NCI-H446 (cell line): ENCODE results near the gene GALR3.
"Not testable (repeated sequence)": the region's sequence is repeated elsewhere in the genome, so short reads cannot be mapped to it uniquely, and the experiment has no call there.

Source experiments
- DNase-seq, 2 experiments: peaks; one replicate each; lab custom pipeline; 2025; lab: John Stamatoyannopoulos, UW

GALR3 gene, protein sequence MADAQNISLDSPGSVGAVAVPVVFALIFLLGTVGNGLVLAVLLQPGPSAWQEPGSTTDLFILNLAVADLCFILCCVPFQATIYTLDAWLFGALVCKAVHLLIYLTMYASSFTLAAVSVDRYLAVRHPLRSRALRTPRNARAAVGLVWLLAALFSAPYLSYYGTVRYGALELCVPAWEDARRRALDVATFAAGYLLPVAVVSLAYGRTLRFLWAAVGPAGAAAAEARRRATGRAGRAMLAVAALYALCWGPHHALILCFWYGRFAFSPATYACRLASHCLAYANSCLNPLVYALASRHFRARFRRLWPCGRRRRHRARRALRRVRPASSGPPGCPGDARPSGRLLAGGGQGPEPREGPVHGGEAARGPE

DNA sequence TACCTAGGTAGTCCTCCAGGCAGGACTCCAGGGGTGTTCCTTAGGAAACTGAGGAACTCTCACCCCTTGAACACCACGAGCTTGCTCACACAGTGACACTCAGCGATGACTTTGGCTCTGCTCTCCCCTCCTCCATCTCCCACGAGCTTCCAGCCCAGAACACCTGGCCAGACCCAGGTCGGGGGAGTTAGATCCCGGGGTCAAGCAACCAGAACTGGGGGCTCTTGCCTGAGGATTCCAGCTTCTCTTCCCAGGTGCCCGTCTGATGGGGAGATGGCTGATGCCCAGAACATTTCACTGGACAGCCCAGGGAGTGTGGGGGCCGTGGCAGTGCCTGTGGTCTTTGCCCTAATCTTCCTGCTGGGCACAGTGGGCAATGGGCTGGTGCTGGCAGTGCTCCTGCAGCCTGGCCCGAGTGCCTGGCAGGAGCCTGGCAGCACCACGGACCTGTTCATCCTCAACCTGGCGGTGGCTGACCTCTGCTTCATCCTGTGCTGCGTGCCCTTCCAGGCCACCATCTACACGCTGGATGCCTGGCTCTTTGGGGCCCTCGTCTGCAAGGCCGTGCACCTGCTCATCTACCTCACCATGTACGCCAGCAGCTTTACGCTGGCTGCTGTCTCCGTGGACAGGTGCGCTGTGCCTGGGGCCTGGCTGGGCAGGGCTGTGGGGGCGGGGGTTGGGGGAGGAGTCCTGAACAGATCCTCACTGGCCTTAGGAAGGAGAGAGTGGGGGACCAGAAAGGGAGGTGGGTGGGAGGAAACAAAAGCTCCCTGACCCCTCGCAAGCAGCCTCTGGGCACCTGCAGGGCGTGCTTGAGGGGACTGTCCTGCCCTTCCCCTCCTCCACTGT, at the start of gene GALR3:
TSS of gene GALR3 (plus strand) at position 249 of the 852 bp plus-strand sequence. CDS start at position 274, 25 bp downstream.
- DNase-seq, result no peak

DNA sequence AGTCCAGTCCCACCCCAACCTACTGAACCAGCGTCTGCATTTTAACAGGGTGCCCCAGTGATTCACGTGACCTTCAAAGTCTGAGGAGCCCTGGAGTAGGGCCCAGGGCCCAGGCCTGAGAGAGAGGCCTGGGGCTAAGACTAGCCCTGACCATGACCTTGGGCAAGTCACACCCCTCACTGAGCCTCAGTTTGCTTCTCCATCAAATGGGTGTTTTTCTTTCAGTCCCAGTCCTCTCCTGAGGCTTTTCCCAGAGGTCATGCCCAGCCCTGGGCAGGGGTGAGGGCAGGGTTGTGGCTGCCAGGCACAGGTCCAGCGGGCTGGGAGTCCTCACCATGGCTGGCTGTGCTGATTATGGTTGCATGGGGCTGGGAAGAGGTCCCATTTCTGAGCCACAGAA, 48.5 kb upstream of the GALR3 start:
- DNase-seq, result no peak

DNA sequence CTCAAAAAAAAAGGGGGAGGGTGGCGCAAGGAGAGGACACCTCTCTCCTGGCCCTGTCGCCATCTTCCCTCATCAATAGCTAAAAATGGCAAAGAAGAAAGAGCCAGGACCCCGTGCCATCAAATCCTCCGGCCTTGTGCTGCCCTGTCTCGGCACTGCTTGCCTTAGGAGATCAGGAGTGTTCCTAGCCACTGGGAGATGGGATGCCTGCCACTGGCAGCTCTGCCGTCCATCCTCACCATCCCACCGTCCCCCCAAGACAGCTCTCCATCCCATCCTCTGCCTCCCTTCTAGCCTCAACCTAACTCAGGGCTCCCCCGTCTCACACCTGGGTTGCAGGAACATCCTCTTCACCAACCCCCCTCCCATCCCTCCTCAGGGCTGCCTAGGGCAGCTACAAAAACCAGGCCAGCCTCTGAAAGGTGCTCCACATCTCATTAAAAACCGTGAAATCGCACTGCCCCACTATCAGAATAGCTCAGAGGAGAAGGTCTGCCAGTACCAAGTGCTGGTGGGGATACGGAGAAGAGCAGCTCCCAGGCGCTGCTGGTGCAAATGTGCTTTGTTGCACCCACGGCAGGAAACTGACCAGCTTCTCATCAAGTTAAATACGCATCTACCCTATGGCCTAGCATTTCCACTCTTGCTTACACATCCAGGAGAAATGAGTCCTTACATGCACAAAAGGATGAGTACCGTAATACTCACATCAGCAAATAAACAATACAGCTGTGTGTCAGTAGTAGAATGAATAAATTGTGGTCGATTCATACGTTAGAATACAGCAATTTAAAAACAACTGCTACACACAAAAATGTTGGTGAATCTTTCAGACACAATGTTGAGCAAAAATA, 47.2 kb upstream of the GALR3 start:
- no peak for DNase-seq

DNA sequence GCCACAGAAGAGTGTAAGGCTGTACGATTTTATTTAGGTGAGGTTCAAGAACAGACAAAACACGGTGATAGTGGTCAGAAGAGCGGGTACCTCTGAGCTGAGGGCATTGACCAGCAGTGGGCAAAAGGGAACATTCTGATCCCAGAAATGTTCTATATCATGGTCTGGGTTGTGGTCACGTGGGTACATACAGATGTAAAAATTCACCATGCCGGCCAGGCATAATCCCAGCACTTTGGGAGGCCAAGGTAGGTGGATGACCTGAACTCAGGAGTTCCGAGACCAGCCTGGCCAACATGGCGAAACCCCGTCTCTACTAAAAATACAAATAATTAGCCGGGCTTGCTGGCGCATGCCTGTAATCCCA, 46.6 kb upstream of the GALR3 start:
- no peak for DNase-seq

DNA sequence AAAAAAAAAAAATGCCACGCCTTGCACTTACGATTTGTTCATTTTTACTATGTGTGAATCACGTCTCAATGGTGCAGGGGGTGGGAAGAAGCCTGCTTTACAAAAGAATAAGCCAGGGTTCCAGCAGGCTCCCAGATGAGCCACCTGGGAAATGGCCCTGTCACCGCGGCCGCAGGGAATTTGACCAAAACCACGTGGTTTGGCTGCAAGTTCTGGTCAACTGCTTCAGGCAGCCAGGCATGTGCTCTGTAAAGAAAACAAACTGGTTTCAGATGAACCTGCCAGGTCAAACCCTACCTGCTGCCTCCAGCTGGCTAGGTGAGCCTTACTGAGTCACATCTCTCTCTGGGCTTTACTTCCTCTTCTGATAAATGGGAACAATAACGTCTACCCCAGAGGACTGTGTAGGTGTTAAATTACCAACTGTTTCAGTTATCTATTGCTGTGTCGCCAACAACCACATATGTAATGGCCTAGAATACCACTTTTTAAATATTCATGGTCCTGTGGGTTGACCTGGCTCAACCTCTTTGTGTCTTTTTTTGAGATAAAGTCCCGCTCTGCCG, 46.0 kb upstream of the GALR3 start:
- no peak for DNase-seq

DNA sequence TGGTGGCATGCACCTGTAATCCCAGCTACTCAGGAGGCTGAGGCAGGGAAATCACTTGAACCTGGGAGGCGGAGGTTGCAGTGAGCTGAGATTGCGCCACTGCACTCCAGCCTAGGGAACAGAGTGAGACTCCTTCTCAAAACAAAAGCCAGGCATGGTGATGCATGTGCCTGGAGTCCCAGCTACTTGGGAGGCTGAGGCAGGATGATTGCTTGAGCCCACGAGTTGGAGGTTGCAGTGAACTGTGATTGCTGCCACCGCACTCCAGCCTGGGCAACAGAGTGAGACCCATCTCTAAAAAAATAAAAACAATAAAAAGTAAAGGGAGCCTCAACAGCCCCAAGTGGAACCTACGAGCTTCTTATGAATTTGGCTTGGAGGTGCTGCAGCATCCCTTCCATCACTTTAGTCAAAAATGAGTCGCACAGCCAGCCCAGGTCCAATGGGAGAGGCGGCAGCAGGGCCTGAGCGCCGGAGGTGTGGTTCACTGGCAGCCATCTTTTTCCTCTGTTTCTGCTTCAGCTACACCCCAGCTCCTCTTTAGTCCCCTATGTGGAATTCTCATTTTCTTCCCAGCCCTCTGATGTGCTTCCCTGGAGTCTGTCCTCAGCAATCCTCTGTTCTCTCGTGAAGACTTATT, 44.7 kb upstream of the GALR3 start:
- no peak for DNase-seq

DNA sequence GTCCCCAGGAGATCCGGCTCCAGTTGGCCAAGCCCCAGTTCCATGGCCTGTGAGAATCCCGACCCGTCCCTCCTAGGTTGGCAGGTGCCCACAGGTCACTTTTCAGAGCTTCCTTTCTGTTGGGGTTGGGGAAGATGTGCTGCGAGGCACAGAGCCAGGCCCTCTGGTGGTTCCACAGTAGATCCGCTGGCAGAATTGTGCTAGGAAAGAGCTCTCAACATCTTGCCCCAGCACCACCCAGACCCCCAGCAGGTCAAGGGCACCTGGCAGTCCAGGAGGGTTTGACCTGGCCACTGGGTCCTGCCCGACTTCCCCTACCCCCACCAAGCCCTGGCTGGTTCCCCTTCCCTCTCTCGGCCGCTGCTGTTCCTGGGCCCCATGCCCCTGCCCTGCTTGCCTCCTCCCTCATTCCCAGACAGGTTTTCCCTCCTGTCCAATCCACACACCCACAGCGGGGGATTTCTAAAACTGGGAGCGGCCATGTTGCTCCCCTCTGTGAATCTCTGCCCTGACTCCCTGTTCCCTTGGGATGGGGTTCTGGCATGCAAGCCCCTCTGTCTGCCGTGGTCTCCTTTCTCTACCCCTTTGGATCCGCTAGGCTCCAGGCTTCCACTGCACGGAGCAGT, 41.6 kb upstream of the GALR3 start:
- no peak for DNase-seq

DNA sequence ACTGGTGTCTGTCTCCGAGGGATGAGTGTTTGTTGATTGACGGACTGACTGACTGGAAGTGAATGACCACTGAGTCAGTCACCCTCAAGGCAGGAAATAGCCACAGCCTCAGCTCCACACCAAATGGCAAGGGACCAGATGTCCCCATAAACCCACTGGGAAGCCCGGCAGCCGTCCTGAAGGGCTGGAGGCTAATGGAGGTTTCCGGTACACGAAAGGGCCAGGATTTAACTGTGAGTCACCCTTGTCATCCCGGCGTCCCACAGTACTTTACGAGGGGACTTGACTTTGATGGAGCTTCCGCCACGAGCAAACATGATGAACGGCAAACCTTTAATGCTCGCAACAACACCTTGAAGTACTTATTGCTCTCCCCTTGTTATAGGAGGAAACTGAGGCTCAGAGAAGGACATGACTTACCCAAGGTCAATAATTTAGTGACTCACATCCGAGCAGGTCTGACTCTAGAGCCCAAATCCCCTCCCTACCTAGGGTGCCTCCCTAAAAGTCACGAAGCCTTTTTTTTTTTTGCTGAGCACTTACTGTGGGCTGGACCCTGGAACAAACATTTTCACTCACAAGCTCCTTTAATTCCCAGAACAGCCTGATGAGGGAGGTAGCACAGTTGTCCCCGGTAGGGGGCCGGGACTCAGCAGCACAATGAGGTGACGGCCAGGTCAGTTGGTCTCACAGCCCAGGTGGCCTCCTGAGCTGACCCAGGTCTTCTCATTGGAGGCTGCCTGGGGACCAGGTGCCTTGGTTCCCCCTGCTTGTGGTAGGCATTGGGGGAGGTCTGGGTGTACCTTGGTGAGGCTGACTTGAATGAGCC, 40.6 kb upstream of the GALR3 start:
- no peak for DNase-seq

DNA sequence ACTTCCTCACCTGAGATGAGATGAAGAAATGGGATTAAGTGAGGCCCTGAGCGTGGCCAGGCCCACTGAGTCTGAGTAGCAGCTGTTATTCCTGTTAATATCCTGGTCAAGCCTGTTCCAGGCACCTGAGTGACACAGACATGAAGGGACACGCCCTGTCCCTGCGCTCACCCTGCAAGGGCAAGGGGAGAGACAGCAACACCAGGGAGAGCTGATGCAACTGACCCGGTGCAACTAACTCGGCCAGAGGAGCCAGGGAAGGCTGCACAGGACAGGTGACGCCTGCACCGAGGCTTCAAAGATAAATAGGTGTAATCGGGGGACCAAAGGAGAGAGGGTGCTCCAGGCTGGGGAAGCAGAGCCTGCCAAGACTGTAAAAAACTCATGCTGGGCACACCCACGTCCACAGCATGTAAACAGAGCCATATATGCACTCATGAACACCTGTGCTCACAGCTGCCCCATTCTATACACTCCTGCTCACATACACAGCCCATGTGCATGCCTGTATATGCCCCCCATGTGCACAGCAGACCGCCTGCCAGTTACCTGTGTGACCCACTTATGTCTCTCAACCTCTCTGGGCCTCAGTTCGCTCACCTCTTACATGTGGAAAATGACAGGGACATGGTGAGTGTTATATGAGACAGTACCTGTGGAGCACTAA, 38.2 kb upstream of the GALR3 start:
- no peak for DNase-seq

DNA sequence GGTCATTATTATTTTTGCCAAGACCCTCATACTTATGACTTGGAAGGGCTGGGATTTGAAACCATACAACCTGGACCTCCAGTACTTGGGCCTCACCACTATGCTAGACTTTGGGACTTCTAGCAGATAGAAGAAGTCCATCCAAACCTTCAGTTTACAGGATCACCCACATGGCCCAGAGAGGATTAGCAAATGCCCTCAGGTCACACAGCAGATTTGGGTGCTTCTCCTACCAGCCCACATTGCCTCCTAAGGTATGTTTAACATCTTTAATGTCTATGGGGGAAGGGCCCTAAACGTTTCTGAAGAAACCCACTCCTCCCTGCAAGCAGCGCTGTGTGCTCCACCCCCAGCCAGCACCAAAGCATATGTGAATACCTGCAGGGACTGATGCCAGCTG, 32.9 kb upstream of the GALR3 start:
- DNase-seq, result no peak

DNA sequence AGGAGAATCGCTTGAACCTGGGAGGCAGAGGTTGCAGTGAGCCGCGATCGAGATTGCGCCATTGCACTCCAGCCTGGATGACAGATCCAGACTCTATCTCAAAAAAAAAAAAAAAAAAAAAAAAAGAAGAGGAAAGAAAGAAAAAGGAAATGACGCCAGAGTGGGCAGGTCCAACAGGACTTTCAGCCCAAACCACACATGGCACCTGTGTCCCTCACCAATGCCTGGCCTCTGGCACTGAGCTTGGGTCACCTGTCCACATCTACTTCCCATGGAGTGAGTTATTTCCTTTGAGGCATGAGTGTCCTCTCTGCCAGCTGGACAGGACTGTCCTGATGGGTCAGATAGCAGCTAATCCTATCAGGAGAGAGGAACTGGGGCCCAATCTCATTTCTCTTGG, 30.7 kb upstream of the GALR3 start:
- no peak for DNase-seq

DNA sequence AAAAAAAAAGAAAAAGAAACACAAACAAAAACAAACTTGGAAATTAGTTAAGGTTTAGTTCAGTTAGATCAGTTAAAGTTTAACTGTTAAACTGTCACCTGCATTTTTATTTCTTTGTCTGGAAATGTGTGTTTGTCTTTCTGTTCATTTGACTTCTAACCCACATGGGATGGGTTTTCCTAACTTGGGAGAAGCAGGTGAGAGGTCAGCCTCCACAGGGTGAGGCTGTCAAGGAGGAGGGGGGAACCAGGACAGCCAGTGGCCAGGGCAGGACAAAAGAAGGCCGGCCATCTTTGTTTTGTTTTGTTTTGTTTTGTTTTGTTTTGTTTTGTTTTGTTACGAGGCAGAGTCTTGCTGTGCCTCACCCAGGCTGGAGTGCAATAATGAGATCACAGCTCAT, 28.8 kb upstream of the GALR3 start:
- DNase-seq, result no peak

DNA sequence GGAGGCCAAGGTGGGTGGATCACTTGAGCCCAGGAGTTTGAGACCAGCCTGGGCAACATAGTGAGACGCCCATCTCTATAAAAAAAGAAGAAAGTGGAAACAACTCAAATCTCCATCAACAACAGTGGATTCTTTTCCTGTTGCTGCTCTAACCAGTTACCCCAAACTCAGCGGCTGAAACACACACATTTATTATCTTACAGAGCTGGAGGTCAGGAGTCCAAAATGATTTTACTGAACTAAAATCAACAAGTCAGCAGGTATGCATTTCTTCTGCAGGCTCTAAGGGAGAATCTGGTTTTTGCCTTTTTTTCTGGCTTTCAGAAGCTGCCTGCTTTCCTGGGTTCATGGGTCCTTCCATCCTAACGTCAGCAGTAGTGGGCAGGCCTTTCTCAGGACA, 27.1 kb upstream of the GALR3 start:
- DNase-seq, result no peak

DNA sequence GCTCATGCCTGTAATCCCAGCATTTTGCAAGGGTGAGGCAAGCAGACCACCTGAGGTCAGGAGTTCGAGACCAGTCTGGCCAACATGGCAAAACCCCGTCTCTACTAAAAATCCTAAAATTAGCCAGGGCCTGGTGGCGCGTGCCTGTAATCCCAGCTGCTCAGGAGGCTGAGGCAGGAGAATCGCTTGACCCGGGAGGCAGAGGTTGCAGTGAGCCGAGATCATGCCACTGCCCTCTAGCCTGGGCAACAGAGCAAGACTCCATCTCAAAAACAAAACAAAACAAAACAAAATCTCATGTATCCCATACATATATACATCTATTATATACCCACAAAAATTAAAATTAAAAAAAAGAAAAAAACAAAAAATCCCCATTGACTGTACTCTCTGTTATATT, 25.9 kb upstream of the GALR3 start:
- DNase-seq, result not testable (repeated sequence)

DNA sequence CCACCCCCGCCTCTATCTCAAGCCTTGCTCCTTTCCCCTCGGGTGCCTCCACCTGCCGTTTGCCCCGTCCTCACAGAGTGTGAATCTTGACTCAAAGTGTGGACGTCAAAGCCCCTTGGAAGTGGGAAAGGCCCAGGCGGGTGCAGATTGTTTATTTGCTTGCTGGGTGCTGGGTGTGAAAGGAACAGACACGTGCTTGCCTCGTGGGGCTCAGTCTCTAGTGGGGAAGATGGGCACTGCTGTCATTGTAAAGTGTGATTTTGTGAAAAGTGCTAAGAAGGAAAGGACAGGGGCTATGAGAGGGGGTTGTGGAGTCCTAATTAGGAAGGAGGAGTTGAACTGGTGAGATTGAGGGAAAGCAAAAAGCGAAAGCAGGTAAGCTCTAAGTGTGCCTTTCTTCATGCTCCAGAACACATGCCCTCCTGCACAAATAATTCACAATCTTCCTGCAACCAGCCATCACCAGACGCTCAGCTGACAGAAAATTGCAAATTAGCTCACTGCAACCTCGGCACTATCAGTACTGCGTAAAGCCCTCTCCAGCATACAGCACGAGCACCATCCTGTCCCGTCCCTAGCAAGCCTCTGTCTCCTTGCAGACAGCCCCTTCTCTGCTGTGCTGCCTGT, 25.2 kb upstream of the GALR3 start:
- no peak for DNase-seq

DNA sequence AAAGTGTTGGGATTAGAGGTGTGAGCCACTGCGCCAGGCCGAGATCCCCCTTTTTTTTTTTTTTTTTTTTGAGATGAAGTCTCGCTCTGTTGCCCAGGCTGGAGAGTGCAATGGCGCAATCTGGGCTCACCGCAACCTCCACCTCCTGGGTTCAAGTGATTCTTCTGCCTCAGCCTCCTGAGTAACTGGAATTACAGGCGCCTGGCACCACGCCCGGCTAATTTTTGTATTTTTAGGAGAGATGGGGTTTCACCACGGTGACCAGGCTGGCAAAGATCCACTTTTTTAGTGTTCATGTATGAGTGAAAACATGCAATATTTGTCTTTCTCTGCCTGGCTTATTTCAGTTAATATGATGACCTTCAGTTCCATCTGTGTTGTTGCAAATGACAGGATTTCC, 23.2 kb upstream of the GALR3 start:
- DNase-seq, result peak; percentile 19 to 22

DNA sequence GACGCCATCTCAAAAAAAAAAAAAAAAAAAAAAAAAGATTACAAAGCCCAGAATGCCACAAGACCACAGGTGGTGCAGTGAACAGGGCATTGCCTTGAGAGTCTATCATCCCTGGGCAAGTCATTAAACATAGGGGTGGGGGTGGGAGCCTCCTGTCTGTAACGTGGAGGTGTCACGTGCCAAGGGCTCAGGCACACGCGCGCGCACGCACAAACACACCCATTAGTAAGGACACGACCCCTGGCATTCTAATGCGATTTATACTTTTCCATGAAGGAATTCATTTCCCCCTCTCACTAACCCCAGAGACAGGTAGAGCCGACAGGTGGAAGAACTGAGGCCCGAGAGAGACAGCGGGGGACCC, 21.3 kb upstream of the GALR3 start:
- DNase-seq, result peak in 1 of 2 experiments; percentile 9

DNA sequence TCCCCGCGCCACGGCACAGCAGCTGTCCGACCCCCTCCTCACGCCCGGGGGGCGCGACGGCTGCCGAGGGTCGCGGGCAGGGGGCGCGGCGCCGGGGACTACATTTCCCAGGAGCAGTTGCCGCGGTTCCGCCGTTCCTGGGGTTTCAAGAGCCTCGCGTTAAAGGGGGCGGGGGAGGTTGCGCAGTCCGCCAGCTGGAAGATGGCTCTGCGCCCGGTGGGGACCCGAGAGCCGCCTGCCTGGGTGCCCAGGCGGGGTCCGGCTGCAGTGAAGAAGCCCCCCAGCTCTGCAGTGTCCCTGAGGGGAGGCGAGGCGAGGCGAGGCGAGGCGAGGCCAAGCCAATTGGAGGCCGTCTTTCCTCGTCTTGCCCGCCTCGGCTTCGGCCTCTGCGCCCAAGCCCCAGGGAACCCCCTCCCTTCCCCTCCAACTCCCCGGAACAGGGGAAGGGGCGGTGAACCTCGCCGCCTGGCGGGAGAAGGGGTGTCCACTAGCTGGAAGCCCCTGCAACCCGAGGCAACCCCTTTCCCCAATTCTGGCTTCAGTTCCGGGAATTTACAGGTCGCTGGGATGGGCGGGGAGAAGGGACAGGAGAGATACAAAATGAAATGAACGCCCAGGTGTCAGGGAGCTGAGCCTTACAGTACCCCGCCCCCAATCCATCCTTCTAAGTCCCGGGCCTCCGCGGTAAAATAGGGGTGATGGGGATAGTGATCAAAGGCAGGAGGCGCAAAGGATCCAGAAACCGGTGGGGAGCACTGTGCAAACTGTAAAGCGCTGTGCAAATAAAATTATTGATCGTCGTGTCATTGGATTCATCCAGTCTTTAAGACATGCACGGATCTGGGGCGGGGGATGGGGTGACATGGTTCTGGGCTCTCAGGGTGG, 20.6 kb upstream of the GALR3 start:
- DNase-seq, result peak in 1 of 2 experiments; percentile 63
